Type B pancreatic cell (in vitro differentiated cells): ENCODE measurements around the gene EHBP1. TPM values are rescaled to one million over a fixed set of nuclear protein-coding genes. Genes with fewer than 3 reads are reported as not detected.

Source experiments
- DNase-seq: peaks from one replicate; pipeline ENCODE4 v3.0.0; 2021; ENCODE audit warnings: mixed read lengths; ENCODE audit not compliant: unreplicated experiment; ENCODE audit errors: extremely low spot score
- H3K27ac Mint-ChIP-seq: 2 replicates; pipeline ENCODE4 v1.8.0; 2021; ENCODE audit warnings: mild to moderate bottlenecking, mixed read lengths
- H3K27me3 Mint-ChIP-seq: 2 replicates; pipeline ENCODE4 v1.8.0; 2021; ENCODE audit warnings: mixed read lengths
- H3K36me3 Mint-ChIP-seq: 2 replicates; pipeline ENCODE4 v1.8.0; 2021; ENCODE audit warnings: mixed read lengths
- H3K4me1 Mint-ChIP-seq: one replicate; pipeline ENCODE4 v1.8.0; 2021; ENCODE audit warnings: mixed read lengths; ENCODE audit not compliant: unreplicated experiment
- H3K4me3 Mint-ChIP-seq: 2 replicates; pipeline ENCODE4 v1.8.0; 2021; ENCODE audit warnings: mild to moderate bottlenecking, mixed read lengths
- H3K9me3 Mint-ChIP-seq: 2 replicates; pipeline ENCODE4 v1.8.0; 2021; ENCODE audit warnings: mixed read lengths
- total RNA-seq: library from RNA; stranded (reverse); gene quantifications from 2 replicates; pipeline ENCODE4 v1.2.1, GENCODE V29; 2021; ENCODE audit warnings: low replicate concordance
- TF ChIP-seq, protein P1 (sequence below): fragments of 200-600 bp; sonication (generic); conservative IDR thresholded peaks from 2 replicates; pipeline ENCODE4 v1.5.0; 2021; ENCODE audit warnings: antibody characterized with exemption, mild to moderate bottlenecking

EHBP1 gene
- total RNA-seq, 1 donor from 2014 or later, result 59.2 TPM

DNA sequence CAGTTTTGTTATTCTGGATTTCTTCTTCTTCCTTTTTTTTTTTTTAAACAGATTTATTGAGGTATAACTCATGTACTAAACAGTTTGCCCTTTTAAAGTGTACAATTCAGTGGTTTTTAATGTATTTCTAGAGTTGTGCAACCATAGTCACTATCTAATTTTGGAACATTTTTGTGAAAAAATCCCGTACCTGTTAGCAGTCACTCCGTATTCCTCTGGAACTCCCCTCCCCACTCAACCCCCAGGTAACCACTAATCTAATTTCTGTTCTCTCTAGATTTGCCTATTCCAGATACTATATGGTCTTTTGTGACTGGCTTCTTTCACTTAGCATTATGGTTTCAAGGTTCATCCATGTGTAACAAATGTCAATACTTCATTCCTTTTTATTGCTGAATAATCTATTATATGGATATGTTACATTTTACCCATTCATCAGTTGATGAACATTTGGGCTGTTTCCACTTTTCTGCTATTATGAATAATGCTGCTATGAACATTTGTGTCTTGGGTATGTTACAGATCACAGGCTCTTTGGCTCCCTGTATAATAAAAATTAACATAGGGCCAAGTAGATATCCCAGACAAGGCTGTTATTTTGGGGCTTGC lies 21.9 kb downstream of the EHBP1 start:
- no peak for DNase-seq
- Mint-ChIP-seq H3K9me3 (peaks cover 23% of the 10 kb centered on the region), H3K4me1 (peaks cover 10% of the 10 kb centered on the region), H3K36me3 (peaks cover 46% of the 10 kb centered on the region), H3K27ac (peak overlapping the region; percentile 14), H3K27me3 (no peaks in the 10 kb centered on the region), H3K4me3 (no peak overlapping the region)
- TF ChIP-seq, protein P1, sequence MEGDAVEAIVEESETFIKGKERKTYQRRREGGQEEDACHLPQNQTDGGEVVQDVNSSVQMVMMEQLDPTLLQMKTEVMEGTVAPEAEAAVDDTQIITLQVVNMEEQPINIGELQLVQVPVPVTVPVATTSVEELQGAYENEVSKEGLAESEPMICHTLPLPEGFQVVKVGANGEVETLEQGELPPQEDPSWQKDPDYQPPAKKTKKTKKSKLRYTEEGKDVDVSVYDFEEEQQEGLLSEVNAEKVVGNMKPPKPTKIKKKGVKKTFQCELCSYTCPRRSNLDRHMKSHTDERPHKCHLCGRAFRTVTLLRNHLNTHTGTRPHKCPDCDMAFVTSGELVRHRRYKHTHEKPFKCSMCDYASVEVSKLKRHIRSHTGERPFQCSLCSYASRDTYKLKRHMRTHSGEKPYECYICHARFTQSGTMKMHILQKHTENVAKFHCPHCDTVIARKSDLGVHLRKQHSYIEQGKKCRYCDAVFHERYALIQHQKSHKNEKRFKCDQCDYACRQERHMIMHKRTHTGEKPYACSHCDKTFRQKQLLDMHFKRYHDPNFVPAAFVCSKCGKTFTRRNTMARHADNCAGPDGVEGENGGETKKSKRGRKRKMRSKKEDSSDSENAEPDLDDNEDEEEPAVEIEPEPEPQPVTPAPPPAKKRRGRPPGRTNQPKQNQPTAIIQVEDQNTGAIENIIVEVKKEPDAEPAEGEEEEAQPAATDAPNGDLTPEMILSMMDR, result no peak

DNA sequence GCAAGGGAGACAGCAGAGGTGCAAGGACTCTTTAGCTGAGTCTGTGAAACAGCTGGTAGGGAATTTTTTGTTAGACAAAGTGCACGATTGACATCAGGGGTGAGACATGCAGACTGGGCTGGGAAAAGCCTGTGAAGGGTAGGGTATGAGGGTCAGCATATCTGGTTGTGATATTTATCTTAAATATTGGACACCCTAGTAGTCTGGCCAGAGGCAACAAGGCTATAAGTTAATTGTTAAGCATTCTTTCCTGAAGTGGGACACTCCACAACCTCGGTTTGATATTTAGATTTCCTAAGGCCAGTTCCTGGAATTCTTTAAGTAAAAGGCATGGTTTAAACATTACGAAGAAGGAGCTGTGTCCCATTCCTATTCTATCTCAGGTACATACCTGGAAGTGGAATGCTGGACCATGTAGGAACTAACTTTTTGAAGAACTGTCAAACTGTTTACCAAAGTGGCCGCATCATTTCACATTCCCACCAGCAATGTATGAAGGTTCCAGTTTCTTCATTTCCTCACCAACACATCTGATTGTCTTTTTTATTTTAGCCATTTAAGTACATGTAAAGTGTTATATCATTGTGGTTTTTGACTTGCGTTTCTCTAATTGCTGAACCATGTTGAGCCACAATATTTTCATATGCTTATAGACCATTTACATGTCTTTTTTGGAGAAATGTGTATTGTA lies 22.5 kb downstream of the EHBP1 start:
- H3K27ac Mint-ChIP-seq, result peak overlapping the region; percentile 14

GRCh38 chr2:62731275-62731674 lies 25.8 kb downstream of the EHBP1 start:
- peaks cover 19% of the 10 kb centered on the region for H3K4me1 Mint-ChIP-seq

More for the DNA sequence above, 22.5 kb downstream of the EHBP1 start:
- peaks cover 20% of the 10 kb centered on the region for H3K9me3 Mint-ChIP-seq
- H3K4me1 Mint-ChIP-seq, result peaks cover 10% of the 10 kb centered on the region
- H3K4me3 Mint-ChIP-seq, result no peak overlapping the region
- peaks cover 40% of the 10 kb centered on the region for H3K36me3 Mint-ChIP-seq
- no peak for DNase-seq
- no peaks in the 10 kb centered on the region for H3K27me3 Mint-ChIP-seq
- TF ChIP-seq, protein P1, result no peak

GRCh38 chr2:62732262-62732777 lies 26.8 kb downstream of the EHBP1 start:
- peaks cover 17% of the 10 kb centered on the region for H3K9me3 Mint-ChIP-seq
- peaks cover 21% of the 10 kb centered on the region for H3K36me3 Mint-ChIP-seq
- TF ChIP-seq, protein P1, result no peak
- no peak for DNase-seq
- no peak overlapping the region for H3K27ac Mint-ChIP-seq
- H3K4me3 Mint-ChIP-seq, result no peak overlapping the region
- H3K4me1 Mint-ChIP-seq, result peaks cover 24% of the 10 kb centered on the region
- no peaks in the 10 kb centered on the region for H3K27me3 Mint-ChIP-seq

More at GRCh38 chr2:62731275-62731674, 25.8 kb downstream of the EHBP1 start:
- Mint-ChIP-seq H3K9me3 (peaks cover 20% of the 10 kb centered on the region), H3K27ac (no peak overlapping the region), H3K36me3 (peaks cover 27% of the 10 kb centered on the region), H3K4me3 (no peak overlapping the region), H3K27me3 (no peaks in the 10 kb centered on the region)
- DNase-seq, result no peak
- TF ChIP-seq, protein P1, result no peak

GRCh38 chr2:62733546-62733945 lies 28.0 kb downstream of the EHBP1 start:
- Mint-ChIP-seq H3K9me3 (peaks cover 14% of the 10 kb centered on the region), H3K27ac (peak overlapping the region; percentile 19), H3K4me3 (no peak overlapping the region), H3K4me1 (peaks cover 25% of the 10 kb centered on the region), H3K36me3 (peaks cover 18% of the 10 kb centered on the region), H3K27me3 (no peaks in the 10 kb centered on the region)
- DNase-seq, result no peak
- TF ChIP-seq, protein P1, result no peak
